GM23338 (cell line): Measurements from ENCODE around the gene NAT8L. TPM values are rescaled to one million over a fixed set of nuclear protein-coding genes. Genes with fewer than 3 reads are reported as not detected.

Experiments
- ATAC-seq: fragments of 200-7000 bp; cut with Tn5 transposase; 3 replicates; pipeline ENCODE4 v1.9.1; 2020
- DNase-seq: peaks from one replicate; pipeline ENCODE4 v3.0.0-alpha.2; 2015; ENCODE audit warnings: low spot score
- H2AFZ ChIP-seq: fragments of 200-600 bp; sonication (generic); 2 replicates; pipeline ENCODE4 v1.8.0; 2016; ENCODE audit warnings: antibody characterized with exemption, mild to moderate bottlenecking, moderate library complexity
- H3F3A ChIP-seq: fragments of 200-600 bp; sonication (generic); replicated peaks from 2 replicates; pipeline ENCODE4 v1.8.0; 2017; ENCODE audit warnings: antibody characterized with exemption, mixed run types, low read depth
- H3K27ac ChIP-seq: fragments of 200-600 bp; sonication (generic); 2 replicates; pipeline ENCODE4 v1.6.1; 2016; ENCODE audit warnings: low read depth
- H3K27me3 ChIP-seq: fragments of 200-600 bp; sonication (generic); 2 replicates; pipeline ENCODE4 v1.8.0; 2016; ENCODE audit warnings: mild to moderate bottlenecking, mixed run types, moderate library complexity; ENCODE audit not compliant: insufficient read depth
- H3K36me3 ChIP-seq: fragments of 200-600 bp; sonication (generic); 2 replicates; pipeline ENCODE4 v1.8.0; 2016; ENCODE audit warnings: mild to moderate bottlenecking; ENCODE audit not compliant: insufficient read depth
- H3K4me1 ChIP-seq: fragments of 200-600 bp; sonication (generic); 2 replicates; pipeline ENCODE4 v1.8.0; 2016; ENCODE audit warnings: mild to moderate bottlenecking, moderate library complexity; ENCODE audit not compliant: insufficient read depth
- H3K4me2 ChIP-seq: fragments of 200-600 bp; sonication (generic); 2 replicates; pipeline ENCODE4 v1.7.1; 2017; ENCODE audit warnings: mixed run types
- H3K4me3 ChIP-seq: fragments of 200-600 bp; sonication (generic); 2 replicates; pipeline ENCODE4 v1.6.1; 2016; ENCODE audit warnings: mixed run types
- H3K79me2 ChIP-seq: fragments of 200-600 bp; sonication (generic); replicated peaks from 2 replicates; pipeline ENCODE4 v1.8.0; 2017; ENCODE audit warnings: mild to moderate bottlenecking; ENCODE audit not compliant: insufficient read depth
- H3K9me2 ChIP-seq: fragments of 200-600 bp; sonication (generic); 2 replicates; pipeline ENCODE4 v1.8.0; 2017; ENCODE audit not compliant: insufficient read depth
- H4K20me1 ChIP-seq: fragments of 200-600 bp; sonication (generic); replicated peaks from 2 replicates; pipeline ENCODE4 v1.8.0; 2017; ENCODE audit warnings: mild to moderate bottlenecking; ENCODE audit not compliant: insufficient read depth
- H3K27ac Mint-ChIP-seq: 2 replicates; pipeline ENCODE4 v1.8.0; 2020; ENCODE audit warnings: inconsistent platforms, mild to moderate bottlenecking, moderate library complexity, mixed read lengths
- H3K27me3 Mint-ChIP-seq: 3 replicates; pipeline ENCODE4 v1.8.0; 2022; ENCODE audit warnings: low read depth, mild to moderate bottlenecking, moderate library complexity, mixed read lengths, inconsistent platforms; ENCODE audit not compliant: insufficient read depth, poor library complexity
- H3K36me3 Mint-ChIP-seq: 3 replicates; pipeline ENCODE4 v1.8.0; 2021; ENCODE audit warnings: low read depth, mild to moderate bottlenecking, inconsistent platforms, moderate library complexity, mixed read lengths
- H3K4me1 Mint-ChIP-seq: 3 replicates; pipeline ENCODE4 v1.8.0; 2020; ENCODE audit warnings: mild to moderate bottlenecking, inconsistent platforms, mixed read lengths
- H3K4me3 Mint-ChIP-seq: 3 replicates; pipeline ENCODE4 v1.8.0; 2021; ENCODE audit warnings: moderate library complexity, mild to moderate bottlenecking, inconsistent platforms, mixed read lengths
- H3K9me3 Mint-ChIP-seq: 3 replicates; pipeline ENCODE4 v1.8.0; 2020; ENCODE audit warnings: moderate library complexity, mild to moderate bottlenecking, inconsistent platforms, mixed read lengths
- EZH2 ChIP-seq: fragments of 200-600 bp; sonication (generic); IDR thresholded peaks from one replicate; pipeline ENCODE4 v1.8.0; 2017; ENCODE audit warnings: antibody characterized with exemption, mild to moderate bottlenecking, low read depth; ENCODE audit not compliant: unreplicated experiment
- EZH2phosphoT487 ChIP-seq: fragments of 200-600 bp; sonication (generic); IDR thresholded peaks from one replicate; pipeline ENCODE4 v1.8.1; 2018; ENCODE audit warnings: antibody characterized with exemption; ENCODE audit not compliant: unreplicated experiment
- JUNB ChIP-seq: IDR thresholded peaks from one replicate; pipeline ENCODE4 v1.6.1; 2016; ENCODE audit warnings: antibody characterized with exemption; ENCODE audit not compliant: unreplicated experiment
- NANOG ChIP-seq: IDR thresholded peaks from 2 replicates; pipeline ENCODE4 v1.6.1; 2016; ENCODE audit warnings: antibody characterized with exemption, borderline replicate concordance
- STAT1 ChIP-seq: IDR thresholded peaks from one replicate; pipeline ENCODE4 v1.6.1; 2016; ENCODE audit warnings: antibody characterized with exemption; ENCODE audit not compliant: unreplicated experiment
- ZNF114 ChIP-seq: fragments of 250-450 bp; sonication (Bioruptor Pico); IDR thresholded peaks from 2 replicates; pipeline ENCODE4 v1.5.0; 2020; ENCODE audit warnings: mild to moderate bottlenecking, moderate library complexity
- polyA plus RNA-seq: library from polyadenylated mRNA; unstranded; fragments of >200 nt; fragmentation: Nextera tagmentation; extraction: Ambion mirVana; gene quantifications from 2 replicates; pipeline ENCODE4 v1.2.1, GENCODE V29; 2016
- total RNA-seq: library from RNA; depleted of rRNA; stranded (reverse); fragments of >200 nt; shearing (Covaris generic); gene quantifications from 2 replicates; pipeline ENCODE4 v1.2.3, GENCODE V29; 2014
- TF ChIP-seq, protein P1 (sequence below), 2 experiments: fragments of 200-600 bp in 1 of 2; sonication (generic) in 1 of 2; conservative IDR thresholded peaks; 2 replicates each; pipeline versions ENCODE4 v1.5.1 to v1.6.1; 2016 to 2017; ENCODE audit warnings: antibody characterized with exemption in 2 of 2, low read depth in 2 of 2, mild to moderate bottlenecking in 2 of 2, moderate library complexity in 1 of 2
- TF ChIP-seq, protein P2 (sequence below): IDR thresholded peaks from one replicate; pipeline ENCODE4 v1.6.1; 2018; ENCODE audit warnings: antibody characterized with exemption; ENCODE audit not compliant: unreplicated experiment

The NAT8L gene
- total and polyA plus RNA-seq, 2 experiments from 2014 or later, result 1.6 to 9.7 TPM

DNA sequence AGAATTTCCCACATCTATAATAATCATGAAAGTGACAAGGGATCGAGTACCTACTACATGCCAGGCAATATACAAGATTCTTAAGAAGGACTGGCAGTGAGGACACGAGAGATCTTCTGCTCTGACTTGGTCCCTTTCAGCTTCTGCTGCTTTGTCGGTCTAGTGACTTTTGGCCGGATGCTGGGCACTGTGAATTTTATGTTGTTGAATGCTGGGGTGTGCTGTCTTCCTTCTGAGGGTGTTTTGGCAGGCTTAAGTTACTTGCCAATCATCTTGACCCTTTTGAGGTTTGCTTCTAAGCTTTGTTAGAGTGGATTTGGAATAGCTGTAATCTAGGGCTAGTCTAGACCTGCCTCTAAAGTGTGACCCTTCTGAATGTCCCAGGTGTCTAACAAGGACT lies 23.5 kb downstream of the NAT8L start (continued):
- no peak for TF ChIP-seq JUNB

DNA sequence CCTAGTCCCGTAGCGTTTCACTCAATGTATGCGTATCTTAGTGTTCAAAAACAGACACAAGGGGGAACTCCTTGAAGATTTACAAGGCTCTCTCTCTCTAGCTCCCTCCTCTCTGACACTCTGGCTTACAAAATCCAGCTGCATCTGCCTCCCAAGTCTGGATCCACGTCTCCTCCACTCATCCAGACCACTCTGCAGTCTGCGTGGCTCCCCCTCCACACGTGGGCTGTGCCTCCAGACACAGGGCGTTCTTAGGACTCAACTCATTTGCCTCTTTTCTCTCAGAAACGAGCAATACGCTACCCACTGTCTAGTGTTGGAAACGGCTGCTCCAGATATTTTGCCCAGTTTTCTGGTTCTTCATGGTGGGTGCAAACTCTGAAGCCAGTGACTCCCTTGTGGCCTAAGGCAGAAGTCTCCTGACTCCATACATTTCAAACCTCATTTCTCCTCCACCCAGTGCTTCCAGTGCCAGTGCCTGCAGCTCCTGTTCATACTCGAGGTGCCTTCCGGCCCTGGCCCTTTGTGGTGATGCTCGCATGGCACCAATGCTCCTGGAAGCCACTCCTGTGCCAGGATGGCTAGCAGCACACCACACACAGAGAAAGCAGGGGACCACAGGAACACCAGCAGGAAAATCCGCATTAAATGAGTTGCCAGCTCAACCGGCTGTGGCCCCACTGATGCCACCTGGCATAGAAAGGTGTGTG lies 24.1 kb downstream of the NAT8L start:
- ATAC-seq (no peak), DNase-seq (no peak)
- no peak overlapping the region for H3K27ac Mint-ChIP-seq
- H3K27me3 ChIP-seq, result no peaks in the 10 kb centered on the region
- no peaks in the 10 kb centered on the region for H3F3A ChIP-seq
- no peaks in the 10 kb centered on the region for H3K36me3 ChIP-seq
- H2AFZ ChIP-seq, result no peak overlapping the region
- H3K4me3 Mint-ChIP-seq, result no peak overlapping the region
- peaks cover 10% of the 10 kb centered on the region for H3K27me3 Mint-ChIP-seq
- H3K9me3 Mint-ChIP-seq, result no peaks in the 10 kb centered on the region
- TF ChIP-seq JUNB (no peak), STAT1 (no peak)
- TF ChIP-seq, protein P1, sequence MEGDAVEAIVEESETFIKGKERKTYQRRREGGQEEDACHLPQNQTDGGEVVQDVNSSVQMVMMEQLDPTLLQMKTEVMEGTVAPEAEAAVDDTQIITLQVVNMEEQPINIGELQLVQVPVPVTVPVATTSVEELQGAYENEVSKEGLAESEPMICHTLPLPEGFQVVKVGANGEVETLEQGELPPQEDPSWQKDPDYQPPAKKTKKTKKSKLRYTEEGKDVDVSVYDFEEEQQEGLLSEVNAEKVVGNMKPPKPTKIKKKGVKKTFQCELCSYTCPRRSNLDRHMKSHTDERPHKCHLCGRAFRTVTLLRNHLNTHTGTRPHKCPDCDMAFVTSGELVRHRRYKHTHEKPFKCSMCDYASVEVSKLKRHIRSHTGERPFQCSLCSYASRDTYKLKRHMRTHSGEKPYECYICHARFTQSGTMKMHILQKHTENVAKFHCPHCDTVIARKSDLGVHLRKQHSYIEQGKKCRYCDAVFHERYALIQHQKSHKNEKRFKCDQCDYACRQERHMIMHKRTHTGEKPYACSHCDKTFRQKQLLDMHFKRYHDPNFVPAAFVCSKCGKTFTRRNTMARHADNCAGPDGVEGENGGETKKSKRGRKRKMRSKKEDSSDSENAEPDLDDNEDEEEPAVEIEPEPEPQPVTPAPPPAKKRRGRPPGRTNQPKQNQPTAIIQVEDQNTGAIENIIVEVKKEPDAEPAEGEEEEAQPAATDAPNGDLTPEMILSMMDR (conservative IDR thresholded peaks at IDR 0.05; ENCODE audit: low read depth in 2 of 2), result no peak
- no peak overlapping the region for H3K4me3 ChIP-seq
- no peaks in the 10 kb centered on the region; the same call in 2 of the 3 replicates for H3K36me3 Mint-ChIP-seq
- no peaks in the 10 kb centered on the region for H3K4me1 ChIP-seq
- no peaks in the 10 kb centered on the region for H4K20me1 ChIP-seq
- no peaks in the 10 kb centered on the region for H3K79me2 ChIP-seq
- H3K4me2 ChIP-seq, result no peak overlapping the region
- H3K9me2 ChIP-seq, result no peaks in the 10 kb centered on the region
- no peak overlapping the region for H3K27ac ChIP-seq
- no peaks in the 10 kb centered on the region; the same call in 2 of the 3 replicates for H3K4me1 Mint-ChIP-seq

DNA sequence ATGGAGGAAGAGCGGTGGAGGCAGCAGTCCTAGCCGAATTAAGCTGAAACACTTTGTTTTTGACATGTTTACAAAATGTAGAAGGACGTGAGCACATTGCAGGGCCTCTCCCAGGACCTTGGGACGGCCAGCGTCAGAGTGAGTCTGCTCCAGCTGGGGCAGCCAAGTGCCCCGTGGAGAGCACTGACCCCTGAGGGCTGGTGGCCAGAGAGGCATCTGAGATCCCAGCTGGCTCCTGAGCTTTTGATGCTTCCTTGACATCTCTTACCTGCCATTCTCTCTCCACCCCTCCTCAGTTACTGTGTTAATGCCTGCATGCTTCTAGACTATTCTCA lies 24.7 kb downstream of the NAT8L start:
- Histone ChIP-seq H4K20me1 (no peaks in the 10 kb centered on the region), H3K27me3 (no peaks in the 10 kb centered on the region), H3K4me3 (no peak overlapping the region), H3F3A (no peaks in the 10 kb centered on the region), H3K9me2 (no peaks in the 10 kb centered on the region), H3K27ac (no peak overlapping the region), H3K4me2 (no peak overlapping the region), H3K79me2 (no peaks in the 10 kb centered on the region), H3K36me3 (no peaks in the 10 kb centered on the region), H2AFZ (no peak overlapping the region), H3K4me1 (no peaks in the 10 kb centered on the region)
- no peaks in the 10 kb centered on the region; the same call in 2 of the 3 replicates for H3K36me3 Mint-ChIP-seq
- H3K4me1 Mint-ChIP-seq, result no peaks in the 10 kb centered on the region; the same call in 2 of the 3 replicates
- no peak overlapping the region for H3K27ac Mint-ChIP-seq
- H3K4me3 Mint-ChIP-seq, result no peak overlapping the region
- no peaks in the 10 kb centered on the region for H3K9me3 Mint-ChIP-seq
- no peak for ATAC-seq
- peaks cover 10% of the 10 kb centered on the region for H3K27me3 Mint-ChIP-seq
- no peak for DNase-seq
- no peak for TF ChIP-seq JUNB
- TF ChIP-seq EZH2, result no peak
- TF ChIP-seq NANOG, result no peak
- TF ChIP-seq, protein P2, sequence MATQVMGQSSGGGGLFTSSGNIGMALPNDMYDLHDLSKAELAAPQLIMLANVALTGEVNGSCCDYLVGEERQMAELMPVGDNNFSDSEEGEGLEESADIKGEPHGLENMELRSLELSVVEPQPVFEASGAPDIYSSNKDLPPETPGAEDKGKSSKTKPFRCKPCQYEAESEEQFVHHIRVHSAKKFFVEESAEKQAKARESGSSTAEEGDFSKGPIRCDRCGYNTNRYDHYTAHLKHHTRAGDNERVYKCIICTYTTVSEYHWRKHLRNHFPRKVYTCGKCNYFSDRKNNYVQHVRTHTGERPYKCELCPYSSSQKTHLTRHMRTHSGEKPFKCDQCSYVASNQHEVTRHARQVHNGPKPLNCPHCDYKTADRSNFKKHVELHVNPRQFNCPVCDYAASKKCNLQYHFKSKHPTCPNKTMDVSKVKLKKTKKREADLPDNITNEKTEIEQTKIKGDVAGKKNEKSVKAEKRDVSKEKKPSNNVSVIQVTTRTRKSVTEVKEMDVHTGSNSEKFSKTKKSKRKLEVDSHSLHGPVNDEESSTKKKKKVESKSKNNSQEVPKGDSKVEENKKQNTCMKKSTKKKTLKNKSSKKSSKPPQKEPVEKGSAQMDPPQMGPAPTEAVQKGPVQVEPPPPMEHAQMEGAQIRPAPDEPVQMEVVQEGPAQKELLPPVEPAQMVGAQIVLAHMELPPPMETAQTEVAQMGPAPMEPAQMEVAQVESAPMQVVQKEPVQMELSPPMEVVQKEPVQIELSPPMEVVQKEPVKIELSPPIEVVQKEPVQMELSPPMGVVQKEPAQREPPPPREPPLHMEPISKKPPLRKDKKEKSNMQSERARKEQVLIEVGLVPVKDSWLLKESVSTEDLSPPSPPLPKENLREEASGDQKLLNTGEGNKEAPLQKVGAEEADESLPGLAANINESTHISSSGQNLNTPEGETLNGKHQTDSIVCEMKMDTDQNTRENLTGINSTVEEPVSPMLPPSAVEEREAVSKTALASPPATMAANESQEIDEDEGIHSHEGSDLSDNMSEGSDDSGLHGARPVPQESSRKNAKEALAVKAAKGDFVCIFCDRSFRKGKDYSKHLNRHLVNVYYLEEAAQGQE, result no peak
- no peak for TF ChIP-seq EZH2phosphoT487
- TF ChIP-seq ZNF114, result no peak
- TF ChIP-seq, protein P1 (conservative IDR thresholded peaks at IDR 0.05; ENCODE audit: low read depth in 2 of 2), result no peak
